Raji (cell line): Measurements from ENCODE around the gene PJVK.
A peak's percentile ranks its signal among the peaks of the same experiment; 100 is the strongest.

ENCODE experiments used
- POLR2A ChIP-seq: IDR thresholded peaks from 2 replicates; pipeline ENCODE4 v1.6.1; 2011; ENCODE audit warnings: low read depth, low read length, control low read depth; ENCODE audit not compliant: insufficient read depth

Gene PJVK

DNA sequence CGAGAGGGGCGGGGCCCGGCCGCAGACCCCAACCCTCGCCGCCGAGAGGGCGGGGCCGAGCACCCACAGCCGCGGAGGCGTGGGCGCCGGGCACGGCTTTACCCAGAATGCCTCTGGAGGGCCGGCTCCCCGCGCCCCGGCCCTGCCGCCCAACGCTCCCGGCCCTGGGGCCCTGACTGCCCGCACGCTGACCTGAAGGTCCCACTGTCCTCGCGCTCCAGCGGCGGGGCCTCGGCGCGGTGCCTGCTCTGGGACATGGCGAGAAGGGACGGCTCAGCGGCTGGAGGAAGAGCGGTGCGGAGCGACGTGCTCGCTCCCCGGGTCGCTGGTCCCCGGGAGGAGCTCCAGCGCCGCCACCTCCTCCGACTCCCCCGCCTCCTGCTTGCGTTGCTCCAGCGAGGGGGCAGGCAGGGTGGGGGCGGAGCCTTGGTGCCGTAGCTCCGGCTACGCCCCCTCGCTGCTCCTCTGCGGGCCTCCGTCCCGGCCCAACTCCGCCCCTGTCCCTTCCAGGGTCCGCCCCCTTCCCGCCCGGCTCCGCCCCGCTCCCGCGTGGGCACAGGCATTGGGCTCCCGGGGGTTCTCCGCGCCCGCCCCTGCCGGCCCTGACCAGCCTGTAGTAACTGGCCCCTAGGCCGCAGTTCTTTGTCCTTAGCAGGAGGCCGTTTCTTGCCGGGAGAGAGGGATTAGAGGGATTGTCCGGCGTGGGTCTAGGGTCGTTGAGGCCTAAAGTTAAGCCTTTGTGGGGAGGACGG is at the start of gene PJVK, which contains the start of gene PRKRA:
Gene PJVK (plus strand): TSS at position 605 of the 752 bp plus-strand sequence. CDS start 2,032 bp downstream, outside the sequence.
Gene PRKRA (minus strand): TSS at position 402 of the 752 bp plus-strand sequence. CDS start 145 bp downstream, at position 257.
- peak; percentile 94 for TF ChIP-seq POLR2A

GRCh38 chr2:178401994-178402437 is 49.2 kb upstream of the PJVK start:
- TF ChIP-seq POLR2A = no peak

- no peak for TF ChIP-seq POLR2A
These were observed 47.4 kb upstream of the PJVK start for GRCh38 chr2:178403671-178404306.

DNA sequence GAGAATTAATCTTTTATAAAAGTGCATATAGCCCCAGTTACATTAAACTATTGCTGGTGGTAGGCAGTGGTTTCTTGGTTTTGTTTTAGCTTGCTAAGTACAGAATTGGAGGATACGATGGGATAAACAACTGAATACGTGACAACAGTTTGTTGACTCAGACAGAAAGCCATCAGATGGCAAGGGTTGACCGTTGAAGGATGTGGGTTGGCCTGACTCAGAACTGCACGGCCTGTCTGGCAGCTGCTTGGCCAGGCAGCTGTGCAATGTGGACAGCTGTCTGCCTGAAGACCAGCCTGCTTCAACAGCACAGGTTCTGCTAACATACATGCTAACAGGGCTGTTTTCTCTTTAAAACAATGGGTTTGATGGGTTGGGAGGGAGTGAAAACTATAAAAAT is 46.8 kb upstream of the PJVK start:
- TF ChIP-seq POLR2A = no peak

- no peak for TF ChIP-seq POLR2A
These were observed 41.9 kb upstream of the PJVK start for GRCh38 chr2:178409261-178409660.

GRCh38 chr2:178412047-178412446 is 39.1 kb upstream of the PJVK start:
- no peak for TF ChIP-seq POLR2A

DNA sequence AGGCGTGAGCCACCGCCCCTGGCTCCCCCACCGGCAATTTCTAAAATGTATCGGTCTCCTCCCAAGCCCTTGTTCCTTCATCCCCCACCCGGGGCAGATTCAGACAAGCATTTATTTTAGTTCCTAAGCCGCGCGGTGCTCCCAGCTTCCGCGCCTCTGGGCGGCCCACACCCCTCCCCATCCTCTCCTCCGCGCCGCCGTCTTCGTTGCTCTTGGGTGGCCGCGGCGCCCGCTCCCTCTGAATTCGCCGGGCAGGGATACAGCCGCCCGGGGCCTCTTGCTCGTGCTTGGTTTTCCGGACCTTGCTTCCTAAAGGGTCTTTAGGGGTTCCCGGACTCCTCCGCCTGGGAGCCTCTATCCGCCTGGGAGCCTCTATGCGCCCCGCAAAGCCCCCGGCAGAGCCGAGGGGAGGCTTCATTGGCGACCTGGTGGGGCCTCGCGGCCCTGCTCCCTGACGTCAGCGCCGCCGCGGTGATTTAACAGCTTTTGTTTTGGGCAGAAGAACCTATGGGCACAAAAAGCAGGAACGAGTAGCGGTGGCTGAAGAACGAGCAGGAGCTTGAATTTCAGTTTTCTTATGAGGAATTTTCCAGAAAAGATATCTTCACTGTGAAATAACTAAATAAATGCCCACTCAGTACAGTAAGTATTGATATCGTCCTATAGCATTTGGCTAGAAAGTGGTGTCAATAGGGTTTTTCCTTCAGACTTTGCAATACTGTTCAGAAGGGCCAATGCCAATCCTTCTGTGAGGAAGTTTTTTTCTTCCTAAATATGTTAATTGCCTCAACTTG is 37.5 kb upstream of the PJVK start:
- TF ChIP-seq POLR2A = no peak

- TF ChIP-seq POLR2A = no peak
These were observed 36.6 kb upstream of the PJVK start for GRCh38 chr2:178414266-178415247.

DNA sequence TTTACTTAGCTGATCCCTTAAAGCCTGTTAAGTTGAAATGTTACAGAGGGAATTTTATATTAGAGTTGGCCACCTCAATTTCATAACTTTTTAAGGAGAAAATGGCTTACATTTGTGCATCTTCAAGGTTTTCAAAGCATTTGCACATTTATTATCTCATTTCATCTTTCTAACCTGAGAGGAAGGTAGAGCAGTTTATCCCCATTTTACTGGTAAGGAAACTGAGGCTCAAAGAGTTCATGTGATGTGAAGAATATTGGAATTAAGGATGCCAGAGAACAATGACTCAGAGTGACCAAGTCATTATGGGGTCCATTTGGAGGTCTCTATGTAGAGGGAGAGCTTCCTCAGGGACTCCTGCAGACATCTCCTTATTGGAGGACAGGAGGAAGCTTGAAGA is 35.2 kb upstream of the PJVK start:
- TF ChIP-seq POLR2A = no peak

DNA sequence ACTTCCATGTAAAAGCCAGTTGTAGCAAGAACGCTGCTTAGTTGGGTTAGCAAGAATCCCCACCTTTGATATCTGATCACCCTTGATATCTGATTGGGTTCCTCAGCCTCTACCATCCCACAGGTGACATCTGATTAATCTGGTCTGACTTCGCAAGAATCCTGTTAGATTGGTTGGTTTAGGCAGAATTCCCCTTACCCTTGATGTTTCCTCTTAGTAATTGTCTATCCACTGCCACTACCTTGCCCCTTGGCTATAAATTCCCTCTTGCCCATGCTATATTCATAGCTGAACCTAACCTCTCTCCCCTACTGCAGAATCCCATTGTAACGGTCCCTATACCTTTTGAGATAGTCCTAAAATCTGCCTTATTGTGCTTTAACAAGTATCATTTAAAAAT is 33.3 kb upstream of the PJVK start:
- TF ChIP-seq POLR2A = no peak

GRCh38 chr2:178418426-178418825 is 32.8 kb upstream of the PJVK start:
- no peak for TF ChIP-seq POLR2A

DNA sequence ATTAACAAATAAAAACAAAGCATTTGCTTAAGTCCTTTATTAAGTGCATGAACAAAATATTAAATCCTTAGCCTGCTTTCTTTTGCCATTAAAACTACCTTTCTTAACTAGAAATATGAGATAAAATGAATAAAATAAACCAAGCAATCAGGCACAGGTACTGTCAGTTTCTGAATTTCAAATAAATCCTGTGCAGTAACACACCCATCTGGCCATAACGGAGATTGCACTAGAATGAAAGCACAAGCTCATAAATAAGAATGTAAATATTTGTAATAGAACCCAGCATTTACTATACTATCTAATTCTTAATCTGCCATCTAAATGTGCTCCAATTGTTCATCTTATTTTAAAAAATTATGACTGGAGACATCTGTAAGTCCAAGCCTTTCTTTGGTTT is 32.1 kb upstream of the PJVK start:
- TF ChIP-seq POLR2A = no peak

GRCh38 chr2:178420463-178420999 is 30.6 kb upstream of the PJVK start:
- no peak for TF ChIP-seq POLR2A

GRCh38 chr2:178422097-178422496 is 29.1 kb upstream of the PJVK start:
- TF ChIP-seq POLR2A = no peak
